HG02870 (cell line): Measurements from ENCODE around the gene DDX50.
"Not testable (repeated sequence)": the region's sequence is repeated elsewhere in the genome, so short reads cannot be mapped to it uniquely, and the experiment has no call there.

Source experiments
- ATAC-seq: cut with Tn5 transposase; IDR thresholded peaks from one replicate; pipeline ENCODE4 v1.9.1; 2021; ENCODE audit warnings: mild to moderate bottlenecking, moderate library complexity; ENCODE audit not compliant: unreplicated experiment

The DDX50 gene

DNA sequence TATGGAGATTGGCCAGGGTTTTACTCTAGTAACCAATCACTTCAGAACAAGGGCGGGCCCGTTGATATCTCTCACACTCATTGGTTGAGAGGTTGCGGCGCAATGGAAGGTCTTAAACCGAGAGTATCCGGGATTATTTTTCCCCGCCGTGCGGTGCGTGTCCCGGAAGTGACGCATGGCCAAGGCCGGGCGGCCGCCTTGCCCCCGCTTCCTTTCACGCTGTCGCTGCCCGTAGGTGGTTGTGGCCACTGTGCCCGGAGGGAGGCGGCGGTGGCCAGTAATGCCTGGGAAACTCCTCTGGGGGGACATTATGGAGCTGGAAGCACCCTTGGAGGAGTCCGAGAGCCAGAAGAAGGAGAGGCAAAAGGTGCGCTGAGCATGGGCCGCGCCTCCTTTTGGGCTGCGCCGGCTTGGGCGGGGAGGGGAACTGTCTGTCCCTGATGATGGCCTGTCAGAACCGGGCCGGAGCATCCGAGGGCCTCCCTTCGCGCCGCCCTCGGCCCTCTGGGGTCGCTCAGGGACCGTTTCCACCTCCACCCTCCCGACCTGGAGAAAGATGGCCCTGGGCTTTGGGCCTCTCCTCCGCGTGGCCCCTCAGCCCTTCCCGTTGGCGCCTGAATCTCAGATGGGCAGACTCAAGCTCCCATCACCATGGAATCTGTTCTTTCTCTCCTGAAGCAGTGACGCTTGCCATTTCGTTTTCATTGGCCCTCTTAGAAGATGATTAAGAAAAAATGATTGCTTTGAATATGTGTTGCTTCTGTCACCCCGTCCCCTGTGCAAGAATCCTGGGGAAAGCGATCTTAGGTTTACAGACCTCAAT, at the start of gene DDX50:
TSS of gene DDX50 (plus strand) at position 211 of the 823 bp plus-strand sequence. CDS start at position 281, 70 bp downstream.
- peak; percentile 97 for ATAC-seq

DNA sequence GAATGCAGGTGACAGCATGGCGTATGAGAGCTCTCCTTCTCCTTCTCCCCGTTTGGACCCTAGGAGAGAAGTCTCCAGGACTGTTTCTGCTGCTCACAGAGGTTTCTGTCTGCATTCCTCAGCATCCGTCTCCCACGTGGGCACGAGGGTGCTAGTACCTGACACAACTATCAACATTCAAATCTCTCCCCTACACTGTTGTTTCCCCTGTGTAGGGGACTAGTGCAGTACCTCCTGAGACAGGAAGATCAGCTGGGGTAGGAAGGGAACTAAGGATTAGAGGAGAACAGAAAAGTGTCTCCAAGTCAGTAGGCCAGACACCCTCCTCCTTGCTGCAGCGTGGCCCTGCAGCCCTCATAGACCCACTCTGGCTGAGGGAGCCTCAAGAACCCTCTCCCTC, 44.8 kb upstream of the DDX50 start:
- no peak for ATAC-seq

GRCh38 chr10:68857005-68857404, 44.1 kb upstream of the DDX50 start:
- ATAC-seq, result no peak

DNA sequence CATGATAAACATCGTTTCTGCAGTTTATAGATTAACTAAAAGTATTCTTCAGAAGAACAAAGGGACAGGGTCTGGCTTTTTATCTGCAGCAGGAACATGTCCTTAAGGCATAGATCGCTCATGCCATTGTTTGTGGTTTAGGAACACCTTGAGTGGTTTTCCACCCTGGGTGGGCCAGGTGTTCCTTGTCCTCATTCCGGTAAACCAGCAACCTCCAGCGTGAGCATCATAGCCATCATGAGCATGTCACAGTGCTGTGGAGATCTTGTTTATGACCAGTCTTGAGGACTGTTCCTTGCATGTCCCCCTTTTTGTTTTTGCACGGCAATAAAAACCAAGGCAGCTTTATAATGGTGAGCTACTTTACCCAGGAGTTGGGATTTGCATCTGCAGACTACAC, 39.9 kb upstream of the DDX50 start:
- no peak for ATAC-seq

- no peak for ATAC-seq
These were observed 36.5 kb upstream of the DDX50 start for GRCh38 chr10:68864611-68865010.

- not testable (repeated sequence) for ATAC-seq
These were observed 32.9 kb upstream of the DDX50 start for GRCh38 chr10:68868173-68868572.

GRCh38 chr10:68869623-68870022, 31.5 kb upstream of the DDX50 start:
- no peak for ATAC-seq

GRCh38 chr10:68870061-68870460, 31.1 kb upstream of the DDX50 start:
- no peak for ATAC-seq

DNA sequence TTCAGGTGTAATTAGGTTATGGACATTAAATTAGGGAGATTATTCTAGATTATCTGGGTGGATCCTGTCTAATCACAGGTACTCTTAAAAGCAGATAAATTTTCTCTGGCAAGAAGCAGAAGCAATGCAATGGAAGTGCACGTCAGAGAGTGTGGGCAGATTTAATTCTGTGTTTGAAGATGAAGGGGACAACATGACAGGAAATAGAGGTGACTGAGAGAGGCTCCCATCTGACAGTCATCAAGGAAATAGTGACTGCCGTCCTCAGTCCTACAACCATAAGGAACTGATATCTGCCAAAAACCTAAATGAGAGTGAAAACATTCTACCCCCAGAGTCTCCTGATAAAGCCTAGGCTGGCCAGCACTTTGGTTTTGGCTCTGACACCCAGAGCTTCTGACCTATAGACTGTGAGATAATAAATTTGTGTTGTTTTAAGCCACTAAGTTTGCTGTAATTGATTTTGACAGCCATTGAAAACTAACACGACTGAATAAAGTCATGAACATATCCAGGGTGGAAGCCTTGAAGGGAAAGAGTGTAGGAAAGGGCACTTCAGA, 30.5 kb upstream of the DDX50 start:
- no peak for ATAC-seq

DNA sequence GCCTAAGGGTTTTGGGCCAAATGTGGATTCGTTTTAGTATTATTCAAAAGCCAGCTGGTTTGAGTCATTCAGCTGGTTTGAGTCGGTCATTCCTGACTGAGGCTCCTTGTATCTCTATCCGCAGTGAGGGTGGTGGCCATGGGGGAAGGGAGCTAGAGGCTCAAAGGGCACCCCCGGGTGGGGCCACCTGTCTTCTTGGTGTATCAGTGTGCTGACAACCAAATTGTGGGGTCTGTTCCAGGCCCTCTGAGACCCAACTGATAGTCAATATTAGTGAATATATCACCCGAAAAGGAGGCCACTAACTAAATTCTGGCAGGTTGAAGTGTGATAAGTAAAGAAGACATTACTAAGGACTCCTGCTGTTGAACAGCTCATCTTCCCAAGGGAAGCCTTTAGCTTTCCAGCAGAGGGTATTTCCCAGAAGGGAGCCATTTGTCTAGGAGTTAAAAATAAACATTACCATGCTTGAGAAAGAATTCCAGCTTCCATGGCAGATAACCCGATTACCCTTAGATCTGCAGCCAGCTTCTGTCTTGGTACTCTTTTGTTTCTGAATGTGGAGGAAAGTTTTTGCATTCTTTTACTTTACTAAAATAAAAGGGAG, 29.9 kb upstream of the DDX50 start:
- no peak for ATAC-seq

- no peak for ATAC-seq
These were observed 29.3 kb upstream of the DDX50 start for GRCh38 chr10:68871731-68872342.

DNA sequence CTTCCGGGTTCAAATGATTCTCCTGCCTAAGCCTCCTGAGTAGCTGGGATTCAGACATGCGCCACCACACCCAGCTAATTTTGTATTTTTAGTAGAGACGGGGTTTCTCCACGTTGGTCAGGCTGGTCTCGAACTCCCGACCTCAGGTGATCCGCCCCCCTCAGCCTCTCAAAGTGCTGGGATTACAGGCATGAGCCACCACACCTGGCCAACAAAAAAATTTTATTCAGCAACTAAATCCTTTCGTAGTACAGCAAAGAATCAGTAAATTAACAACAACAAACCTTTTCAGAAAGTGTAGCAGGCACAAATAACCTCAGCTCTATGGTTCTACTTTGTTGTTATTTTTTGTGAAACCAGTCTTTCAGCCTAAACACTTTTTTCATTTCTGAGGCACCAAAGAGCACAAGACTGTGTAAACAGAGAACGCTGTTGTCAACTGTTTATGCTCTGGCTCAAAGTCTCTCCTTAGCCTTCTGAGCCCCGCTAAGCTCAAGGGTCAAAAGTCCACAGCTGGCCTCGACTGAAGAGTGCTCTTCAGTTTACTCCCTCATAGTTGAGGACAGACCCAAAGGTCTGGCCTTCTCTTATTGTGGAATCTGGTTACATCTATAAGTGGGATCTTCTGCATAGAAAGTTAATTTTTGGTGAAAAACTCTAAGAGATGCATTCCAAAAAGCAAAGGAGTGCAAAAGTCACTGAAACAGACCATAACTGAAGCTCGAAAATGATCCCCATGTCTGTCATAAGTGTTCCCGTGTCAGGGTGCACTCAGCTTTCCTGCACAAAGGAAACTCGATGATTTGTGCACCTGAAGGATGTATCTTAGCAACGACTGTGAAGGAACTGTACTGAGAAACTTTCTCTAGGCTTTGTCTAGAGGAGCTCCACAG, 24.6 kb upstream of the DDX50 start:
- no peak for ATAC-seq

DNA sequence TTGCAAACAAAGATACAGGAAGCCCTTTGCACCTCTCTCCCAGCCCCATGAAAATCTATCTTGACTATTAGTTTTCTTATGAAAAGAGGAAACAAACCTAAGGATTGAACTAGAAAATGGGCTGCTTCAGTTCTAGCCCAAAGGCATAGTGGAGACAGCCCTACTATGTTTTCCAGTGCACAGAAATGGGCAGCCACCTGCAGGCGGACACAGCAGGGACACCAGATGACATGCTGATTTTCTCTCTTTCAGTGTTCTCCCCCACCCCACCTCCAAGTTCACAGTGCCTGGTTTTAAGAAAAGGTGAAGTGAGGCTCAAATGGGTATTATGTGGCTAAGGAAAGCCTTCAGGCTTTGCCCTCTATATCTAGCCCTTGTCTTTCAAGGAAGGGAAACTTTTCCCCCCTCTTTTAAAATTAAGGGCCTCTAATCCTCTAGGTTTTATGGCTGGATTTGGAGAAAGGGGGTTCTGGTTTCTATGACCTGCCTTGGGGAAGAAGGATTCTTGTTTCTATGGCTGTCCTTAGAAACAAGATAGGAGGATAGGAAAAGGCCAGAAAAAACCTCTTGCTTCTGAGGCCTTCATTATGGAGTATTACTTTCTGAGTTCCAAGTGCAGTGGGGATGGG, 23.5 kb upstream of the DDX50 start:
- ATAC-seq, result no peak

DNA sequence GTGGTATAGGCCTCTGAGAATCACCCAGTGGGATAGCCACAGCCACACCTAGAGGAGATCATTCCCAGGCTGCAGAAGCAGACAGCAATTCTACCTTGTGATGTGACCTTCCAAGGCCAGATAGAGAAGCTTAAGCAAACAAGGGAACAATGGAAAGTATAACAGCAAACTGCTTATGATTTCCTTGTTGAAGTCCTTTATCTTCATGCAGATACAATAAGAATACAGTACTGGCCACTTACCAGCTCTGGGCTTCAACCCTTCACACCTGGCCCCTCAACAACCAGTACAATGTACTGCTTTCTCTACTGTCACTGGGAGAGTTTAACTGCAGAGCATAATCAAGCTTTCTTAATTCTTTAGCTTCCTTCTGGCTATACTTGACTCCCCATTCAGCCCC, 22.6 kb upstream of the DDX50 start:
- ATAC-seq, result no peak

DNA sequence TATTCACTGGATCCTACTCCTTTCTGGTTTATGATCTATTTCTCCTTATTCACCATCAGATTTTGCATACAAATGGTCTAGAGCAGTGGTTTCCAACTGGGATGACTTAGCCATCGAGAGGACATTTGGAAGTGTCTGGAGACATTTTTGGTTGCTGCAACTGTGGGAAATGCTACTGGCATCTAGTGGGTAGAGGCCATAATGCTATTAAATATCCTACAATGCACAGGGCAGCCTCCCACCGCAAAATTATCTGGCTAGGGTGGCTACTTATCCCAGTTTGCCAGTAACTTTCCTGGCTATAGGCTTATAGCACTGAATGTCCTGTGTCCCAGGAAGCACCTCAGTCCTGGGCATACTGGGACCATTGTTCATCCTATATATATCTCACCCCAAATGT, 21.5 kb upstream of the DDX50 start:
- ATAC-seq, result no peak

DNA sequence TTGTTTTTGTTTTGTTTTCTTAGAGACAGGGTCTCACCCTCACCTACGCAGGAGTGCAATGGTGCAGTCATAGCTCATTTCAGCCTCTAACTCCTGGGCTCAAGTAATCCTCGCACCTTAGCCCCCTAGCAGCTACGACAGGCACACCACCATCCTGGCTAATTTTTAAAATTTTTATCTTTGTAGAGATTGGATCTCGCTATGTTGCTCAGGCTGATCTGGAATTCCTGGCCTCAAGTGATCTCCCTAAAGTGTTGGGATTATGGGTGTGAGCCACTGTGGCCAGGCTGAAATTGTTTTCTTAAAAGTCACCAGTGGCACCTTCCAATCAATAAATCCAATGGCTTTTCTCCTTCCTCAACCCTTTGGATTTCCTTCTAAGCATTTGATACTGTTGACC, 20.9 kb upstream of the DDX50 start:
- ATAC-seq, result no peak

DNA sequence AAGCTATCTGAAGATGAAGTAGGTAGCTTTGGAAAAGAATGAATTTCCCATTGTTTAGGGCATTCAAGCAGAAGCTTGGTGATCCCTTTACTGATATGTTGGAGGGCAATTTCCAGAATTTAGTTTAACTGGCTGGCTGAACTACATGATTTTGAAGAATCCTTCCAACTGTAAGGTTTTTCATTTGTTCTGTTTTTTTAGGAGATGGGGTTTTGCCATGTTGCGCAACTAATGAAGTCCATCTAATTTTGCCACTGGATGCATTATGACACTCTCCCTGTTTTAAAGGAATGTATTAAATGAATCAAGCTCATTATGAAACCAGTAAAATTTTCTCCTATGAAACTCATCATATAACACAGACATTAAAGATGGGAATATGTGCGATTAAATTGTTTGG, 6.1 kb upstream of the DDX50 start:
- ATAC-seq, result no peak

DNA sequence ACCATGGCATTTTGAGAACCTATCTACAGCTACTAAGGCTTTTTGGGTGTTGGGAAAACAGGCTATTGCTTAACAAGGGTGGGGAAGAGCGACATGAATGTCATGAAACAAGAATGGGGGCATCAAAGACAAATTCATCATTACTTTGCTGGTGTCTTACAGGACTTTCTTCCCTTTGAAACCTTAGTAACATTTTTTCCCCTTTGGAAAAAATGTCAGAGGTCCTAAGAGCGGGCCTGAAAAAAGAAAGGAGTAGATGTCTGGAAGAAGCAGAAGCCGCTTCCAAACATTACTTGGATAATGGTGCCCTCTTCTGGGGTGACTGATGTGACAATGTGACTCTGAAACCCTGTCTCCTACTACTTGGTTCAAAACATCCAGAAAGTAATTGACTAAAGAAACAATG, 3.8 kb upstream of the DDX50 start:
- no peak for ATAC-seq

DNA sequence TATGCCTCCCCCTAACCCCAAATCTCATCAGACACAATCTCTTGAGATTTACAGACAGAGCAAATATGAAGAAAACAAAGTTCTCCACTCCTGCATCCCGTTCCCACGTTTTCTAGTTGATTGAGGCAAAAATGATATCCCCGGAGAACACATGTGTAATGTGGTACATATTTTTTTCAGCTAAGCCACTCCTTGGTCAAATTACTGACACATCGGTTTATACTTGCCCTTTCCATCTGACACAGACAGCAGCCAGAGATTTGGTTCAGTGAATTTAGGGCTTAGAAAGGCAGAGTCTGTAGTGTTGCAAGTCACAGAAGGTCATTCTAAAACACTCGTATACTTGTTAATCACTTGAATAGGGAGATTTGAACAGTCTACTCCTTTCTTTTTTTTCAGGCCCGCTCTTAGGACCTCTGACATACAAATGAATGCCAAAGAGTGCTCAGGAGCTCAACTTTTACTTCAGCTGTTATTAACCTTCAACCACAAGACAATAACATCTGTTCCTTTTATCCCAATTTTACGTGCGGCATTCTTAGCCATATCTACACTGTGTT, 1.8 kb upstream of the DDX50 start:
- no peak for ATAC-seq
